GM23338 (cell line): Measurements from ENCODE around the gene SLC9A9. TPM values are rescaled to one million over a fixed set of nuclear protein-coding genes. Genes with fewer than 3 reads are reported as not detected.

ENCODE experiments used
- ATAC-seq: fragments of 200-7000 bp; cut with Tn5 transposase; 3 replicates; pipeline ENCODE4 v1.9.1; 2020
- DNase-seq: peaks from one replicate; pipeline ENCODE4 v3.0.0-alpha.2; 2015; ENCODE audit warnings: low spot score
- H2AFZ ChIP-seq: fragments of 200-600 bp; sonication (generic); 2 replicates; pipeline ENCODE4 v1.8.0; 2016; ENCODE audit warnings: antibody characterized with exemption, mild to moderate bottlenecking, moderate library complexity
- H3F3A ChIP-seq: fragments of 200-600 bp; sonication (generic); replicated peaks from 2 replicates; pipeline ENCODE4 v1.8.0; 2017; ENCODE audit warnings: antibody characterized with exemption, mixed run types, low read depth
- H3K27ac ChIP-seq: fragments of 200-600 bp; sonication (generic); 2 replicates; pipeline ENCODE4 v1.6.1; 2016; ENCODE audit warnings: low read depth
- H3K27me3 ChIP-seq: fragments of 200-600 bp; sonication (generic); 2 replicates; pipeline ENCODE4 v1.8.0; 2016; ENCODE audit warnings: mild to moderate bottlenecking, mixed run types, moderate library complexity; ENCODE audit not compliant: insufficient read depth
- H3K36me3 ChIP-seq: fragments of 200-600 bp; sonication (generic); 2 replicates; pipeline ENCODE4 v1.8.0; 2016; ENCODE audit warnings: mild to moderate bottlenecking; ENCODE audit not compliant: insufficient read depth
- H3K4me1 ChIP-seq: fragments of 200-600 bp; sonication (generic); 2 replicates; pipeline ENCODE4 v1.8.0; 2016; ENCODE audit warnings: mild to moderate bottlenecking, moderate library complexity; ENCODE audit not compliant: insufficient read depth
- H3K4me2 ChIP-seq: fragments of 200-600 bp; sonication (generic); 2 replicates; pipeline ENCODE4 v1.7.1; 2017; ENCODE audit warnings: mixed run types
- H3K4me3 ChIP-seq: fragments of 200-600 bp; sonication (generic); 2 replicates; pipeline ENCODE4 v1.6.1; 2016; ENCODE audit warnings: mixed run types
- H3K79me2 ChIP-seq: fragments of 200-600 bp; sonication (generic); replicated peaks from 2 replicates; pipeline ENCODE4 v1.8.0; 2017; ENCODE audit warnings: mild to moderate bottlenecking; ENCODE audit not compliant: insufficient read depth
- H3K9me2 ChIP-seq: fragments of 200-600 bp; sonication (generic); 2 replicates; pipeline ENCODE4 v1.8.0; 2017; ENCODE audit not compliant: insufficient read depth
- H4K20me1 ChIP-seq: fragments of 200-600 bp; sonication (generic); replicated peaks from 2 replicates; pipeline ENCODE4 v1.8.0; 2017; ENCODE audit warnings: mild to moderate bottlenecking; ENCODE audit not compliant: insufficient read depth
- H3K27ac Mint-ChIP-seq: 2 replicates; pipeline ENCODE4 v1.8.0; 2020; ENCODE audit warnings: inconsistent platforms, mild to moderate bottlenecking, moderate library complexity, mixed read lengths
- H3K27me3 Mint-ChIP-seq: 3 replicates; pipeline ENCODE4 v1.8.0; 2022; ENCODE audit warnings: low read depth, mild to moderate bottlenecking, moderate library complexity, mixed read lengths, inconsistent platforms; ENCODE audit not compliant: insufficient read depth, poor library complexity
- H3K36me3 Mint-ChIP-seq: 3 replicates; pipeline ENCODE4 v1.8.0; 2021; ENCODE audit warnings: low read depth, mild to moderate bottlenecking, inconsistent platforms, moderate library complexity, mixed read lengths
- H3K4me1 Mint-ChIP-seq: 3 replicates; pipeline ENCODE4 v1.8.0; 2020; ENCODE audit warnings: mild to moderate bottlenecking, inconsistent platforms, mixed read lengths
- H3K4me3 Mint-ChIP-seq: 3 replicates; pipeline ENCODE4 v1.8.0; 2021; ENCODE audit warnings: moderate library complexity, mild to moderate bottlenecking, inconsistent platforms, mixed read lengths
- H3K9me3 Mint-ChIP-seq: 3 replicates; pipeline ENCODE4 v1.8.0; 2020; ENCODE audit warnings: moderate library complexity, mild to moderate bottlenecking, inconsistent platforms, mixed read lengths
- CREB1 ChIP-seq: fragments of 250-450 bp; sonication (Bioruptor Pico); IDR thresholded peaks from 2 replicates; pipeline ENCODE4 v1.5.0; 2020; ENCODE audit warnings: low read depth, mild to moderate bottlenecking, moderate library complexity
- CTCF ChIP-seq, 2 experiments: fragments of 200-600 bp in 1 of 2; sonication (generic) in 1 of 2; conservative IDR thresholded peaks; 2 replicates each; pipeline versions ENCODE4 v1.5.1 to v1.6.1; 2016 to 2017; ENCODE audit warnings: antibody characterized with exemption in 2 of 2, low read depth in 2 of 2, mild to moderate bottlenecking in 2 of 2, moderate library complexity in 1 of 2
- EZH2 ChIP-seq: fragments of 200-600 bp; sonication (generic); IDR thresholded peaks from one replicate; pipeline ENCODE4 v1.8.0; 2017; ENCODE audit warnings: antibody characterized with exemption, mild to moderate bottlenecking, low read depth; ENCODE audit not compliant: unreplicated experiment
- EZH2phosphoT487 ChIP-seq: fragments of 200-600 bp; sonication (generic); IDR thresholded peaks from one replicate; pipeline ENCODE4 v1.8.1; 2018; ENCODE audit warnings: antibody characterized with exemption; ENCODE audit not compliant: unreplicated experiment
- JUNB ChIP-seq: IDR thresholded peaks from one replicate; pipeline ENCODE4 v1.6.1; 2016; ENCODE audit warnings: antibody characterized with exemption; ENCODE audit not compliant: unreplicated experiment
- NANOG ChIP-seq: IDR thresholded peaks from 2 replicates; pipeline ENCODE4 v1.6.1; 2016; ENCODE audit warnings: antibody characterized with exemption, borderline replicate concordance
- POLR2AphosphoS5 ChIP-seq: IDR thresholded peaks from 2 replicates; pipeline ENCODE4 v1.6.1; 2016; ENCODE audit warnings: antibody characterized with exemption, low read depth
- REST ChIP-seq: IDR thresholded peaks from one replicate; pipeline ENCODE4 v1.6.1; 2018; ENCODE audit warnings: antibody characterized with exemption; ENCODE audit not compliant: unreplicated experiment
- STAT1 ChIP-seq: IDR thresholded peaks from one replicate; pipeline ENCODE4 v1.6.1; 2016; ENCODE audit warnings: antibody characterized with exemption; ENCODE audit not compliant: unreplicated experiment
- ZNF114 ChIP-seq: fragments of 250-450 bp; sonication (Bioruptor Pico); IDR thresholded peaks from 2 replicates; pipeline ENCODE4 v1.5.0; 2020; ENCODE audit warnings: mild to moderate bottlenecking, moderate library complexity
- ZNF331 ChIP-seq: fragments of 250-450 bp; sonication (Bioruptor Pico); IDR thresholded peaks from 2 replicates; pipeline ENCODE4 v1.5.0; 2020; ENCODE audit warnings: low read depth, mild to moderate bottlenecking, moderate library complexity
- polyA plus RNA-seq: library from polyadenylated mRNA; unstranded; fragments of >200 nt; fragmentation: Nextera tagmentation; extraction: Ambion mirVana; gene quantifications from 2 replicates; pipeline ENCODE4 v1.2.1, GENCODE V29; 2016
- total RNA-seq: library from RNA; depleted of rRNA; stranded (reverse); fragments of >200 nt; shearing (Covaris generic); gene quantifications from 2 replicates; pipeline ENCODE4 v1.2.3, GENCODE V29; 2014
- TF ChIP-seq, protein P1 (sequence below): IDR thresholded peaks from 2 replicates; pipeline ENCODE4 v1.6.1; 2016; ENCODE audit warnings: antibody characterized with exemption

The SLC9A9 gene
- total and polyA plus RNA-seq, 2 experiments from 2014 or later = 1.3 to 1.6 TPM

DNA sequence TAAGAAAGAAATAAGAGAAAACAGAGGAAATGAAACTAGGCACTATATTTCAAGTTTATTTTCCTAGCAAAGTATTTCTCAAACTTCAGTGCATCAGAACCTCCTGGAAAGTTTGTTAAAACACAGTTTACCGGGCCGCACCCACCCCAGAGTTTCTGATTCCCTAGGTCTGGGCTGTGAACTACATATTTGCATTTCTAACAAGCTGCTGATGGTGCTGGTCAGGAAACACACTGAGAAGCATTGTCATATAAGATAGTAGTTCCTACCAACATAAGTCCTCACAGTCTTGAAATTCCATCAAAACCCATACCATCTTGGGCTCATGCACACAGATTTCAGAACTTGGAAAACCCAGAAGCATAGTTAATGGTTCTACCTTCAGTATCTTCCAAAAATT is 8.3 kb downstream of the SLC9A9 start:
- H3K9me3 Mint-ChIP-seq = no peaks in the 10 kb centered on the region
- H4K20me1 ChIP-seq = no peaks in the 10 kb centered on the region
- peaks cover 6% of the 10 kb centered on the region for H3K27me3 Mint-ChIP-seq
- peak overlapping the region; percentile 88; the same call in 1 of the 2 replicates for H2AFZ ChIP-seq
- no peaks in the 10 kb centered on the region for H3K36me3 ChIP-seq
- H3F3A ChIP-seq = no peaks in the 10 kb centered on the region
- H3K9me2 ChIP-seq = 0 out of 2 replicates have a peak, but pooled peaks cover 3% of the 10 kb centered on the region
- H3K36me3 Mint-ChIP-seq = no peaks in the 10 kb centered on the region
- H3K4me2 ChIP-seq = peak overlapping the region; percentile 42; the same call in 1 of the 2 replicates
- TF ChIP-seq REST (no peak), STAT1 (no peak), ZNF331 (CRISPR knock-in tag) (no peak), EZH2phosphoT487 (no peak), NANOG (no peak), ZNF114 (CRISPR knock-in tag) (no peak), CREB1 (CRISPR knock-in tag) (no peak), CTCF (conservative IDR thresholded peaks at IDR 0.05; ENCODE audit: low read depth in 2 of 2) (no peak), JUNB (no peak), EZH2 (no peak)
- no peaks in the 10 kb centered on the region for H3K79me2 ChIP-seq
- H3K27ac ChIP-seq = no peak overlapping the region
- DNase-seq (no peak), ATAC-seq (peak; percentile 35; the same call in 2 of the 3 replicates)
- H3K27me3 ChIP-seq = no peaks in the 10 kb centered on the region
- peaks cover 23% of the 10 kb centered on the region for H3K4me1 Mint-ChIP-seq
- H3K4me1 ChIP-seq = peaks cover 8% of the 10 kb centered on the region; the same call in 1 of the 2 replicates
- H3K4me3 Mint-ChIP-seq = no peak overlapping the region
- H3K4me3 ChIP-seq = no peak overlapping the region
- no peak overlapping the region for H3K27ac Mint-ChIP-seq

GRCh38 chr3:143837076-143837475 is 11.2 kb downstream of the SLC9A9 start:
- H3K36me3 Mint-ChIP-seq = no peaks in the 10 kb centered on the region
- H4K20me1 ChIP-seq = no peaks in the 10 kb centered on the region
- TF ChIP-seq, protein P1, sequence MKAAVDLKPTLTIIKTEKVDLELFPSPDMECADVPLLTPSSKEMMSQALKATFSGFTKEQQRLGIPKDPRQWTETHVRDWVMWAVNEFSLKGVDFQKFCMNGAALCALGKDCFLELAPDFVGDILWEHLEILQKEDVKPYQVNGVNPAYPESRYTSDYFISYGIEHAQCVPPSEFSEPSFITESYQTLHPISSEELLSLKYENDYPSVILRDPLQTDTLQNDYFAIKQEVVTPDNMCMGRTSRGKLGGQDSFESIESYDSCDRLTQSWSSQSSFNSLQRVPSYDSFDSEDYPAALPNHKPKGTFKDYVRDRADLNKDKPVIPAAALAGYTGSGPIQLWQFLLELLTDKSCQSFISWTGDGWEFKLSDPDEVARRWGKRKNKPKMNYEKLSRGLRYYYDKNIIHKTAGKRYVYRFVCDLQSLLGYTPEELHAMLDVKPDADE = no peak
- TF ChIP-seq JUNB (no peak), REST (no peak), POLR2AphosphoS5 (no peak), EZH2 (no peak), NANOG (no peak), ZNF114 (CRISPR knock-in tag) (no peak), STAT1 (no peak), CREB1 (CRISPR knock-in tag) (no peak), ZNF331 (CRISPR knock-in tag) (no peak), EZH2phosphoT487 (no peak)

More at GRCh38 chr3:143837076-143837475, 11.2 kb downstream of the SLC9A9 start:
- Mint-ChIP-seq H3K27me3 (peaks cover 4% of the 10 kb centered on the region), H3K9me3 (no peaks in the 10 kb centered on the region), H3K4me1 (peaks cover 24% of the 10 kb centered on the region), H3K4me3 (no peak overlapping the region), H3K27ac (no peak overlapping the region)
- Histone ChIP-seq H3K4me3 (no peak overlapping the region), H3K27ac (no peak overlapping the region), H3K79me2 (no peaks in the 10 kb centered on the region), H3K9me2 (0 out of 2 replicates have a peak, but pooled peaks cover 3% of the 10 kb centered on the region), H3K36me3 (no peaks in the 10 kb centered on the region), H3K4me1 (peaks cover 8% of the 10 kb centered on the region; the same call in 1 of the 2 replicates), H3K4me2 (no peak overlapping the region), H2AFZ (no peak overlapping the region), H3F3A (no peaks in the 10 kb centered on the region), H3K27me3 (no peaks in the 10 kb centered on the region)
- DNase-seq (no peak), ATAC-seq (no peak)
